Measurements from ENCODE around the gene CFH. TPM values are rescaled to one million over a fixed set of nuclear protein-coding genes. Genes with fewer than 3 reads are reported as not detected.

Gene CFH
- total RNA-seq, 1 donor from 2014 or later, result 1.6 TPM

GRCh38 chr1:196667131-196667530 is 15.3 kb downstream of the CFH start:
- H3K36me3 Mint-ChIP-seq, result no peaks in the 10 kb centered on the region
- TF ChIP-seq CTCF (conservative IDR thresholded peaks at IDR 0.05), result no peak
- no peak overlapping the region for H3K4me3 Mint-ChIP-seq
- H3K27ac Mint-ChIP-seq, result no peak overlapping the region
- DNase-seq (ENCODE audit: extremely low spot score, unreplicated experiment), result no peak
- no peaks in the 10 kb centered on the region for H3K9me3 Mint-ChIP-seq
- no peaks in the 10 kb centered on the region for H3K4me1 Mint-ChIP-seq (ENCODE audit: unreplicated experiment)
- H3K27me3 Mint-ChIP-seq, result no peaks in the 10 kb centered on the region

- DNase-seq (ENCODE audit: extremely low spot score, unreplicated experiment), result no peak
- no peaks in the 10 kb centered on the region for H3K36me3 Mint-ChIP-seq
- H3K4me1 Mint-ChIP-seq (ENCODE audit: unreplicated experiment), result no peaks in the 10 kb centered on the region
- H3K27me3 Mint-ChIP-seq, result no peaks in the 10 kb centered on the region
- no peaks in the 10 kb centered on the region for H3K9me3 Mint-ChIP-seq
- H3K27ac Mint-ChIP-seq, result no peak overlapping the region
- no peak for TF ChIP-seq CTCF (conservative IDR thresholded peaks at IDR 0.05)
- no peak overlapping the region for H3K4me3 Mint-ChIP-seq
Observed at GRCh38 chr1:196669051-196669450, 17.2 kb downstream of the CFH start.

- Mint-ChIP-seq H3K27ac (no peak overlapping the region), H3K4me3 (no peak overlapping the region), H3K27me3 (no peaks in the 10 kb centered on the region), H3K4me1 (ENCODE audit: unreplicated experiment) (no peaks in the 10 kb centered on the region), H3K9me3 (no peaks in the 10 kb centered on the region), H3K36me3 (no peaks in the 10 kb centered on the region)
- no peak for DNase-seq (ENCODE audit: extremely low spot score, unreplicated experiment)
- no peak for TF ChIP-seq CTCF (conservative IDR thresholded peaks at IDR 0.05)
Observed at GRCh38 chr1:196669693-196670092, 17.9 kb downstream of the CFH start.

GRCh38 chr1:196674908-196675307 is 23.1 kb downstream of the CFH start:
- Mint-ChIP-seq H3K4me3 (no peak overlapping the region), H3K27ac (no peak overlapping the region), H3K36me3 (no peaks in the 10 kb centered on the region), H3K27me3 (no peaks in the 10 kb centered on the region), H3K4me1 (ENCODE audit: unreplicated experiment) (no peaks in the 10 kb centered on the region), H3K9me3 (no peaks in the 10 kb centered on the region)
- no peak for TF ChIP-seq CTCF (conservative IDR thresholded peaks at IDR 0.05)
- DNase-seq (ENCODE audit: extremely low spot score, unreplicated experiment), result no peak

- no peak for DNase-seq (ENCODE audit: extremely low spot score, unreplicated experiment)
- Mint-ChIP-seq H3K27me3 (no peaks in the 10 kb centered on the region), H3K9me3 (no peaks in the 10 kb centered on the region), H3K4me3 (no peak overlapping the region), H3K4me1 (ENCODE audit: unreplicated experiment) (no peaks in the 10 kb centered on the region), H3K36me3 (no peaks in the 10 kb centered on the region), H3K27ac (no peak overlapping the region)
- TF ChIP-seq CTCF (conservative IDR thresholded peaks at IDR 0.05), result no peak
Observed at GRCh38 chr1:196677781-196678509, 26.1 kb downstream of the CFH start.
